ENCODE results near the gene AGL. TPM values are rescaled to one million over a fixed set of nuclear protein-coding genes. Genes with fewer than 3 reads are reported as not detected.
A peak's percentile ranks its signal among the peaks of the same experiment; 100 is the strongest.

AGL gene
- total RNA-seq, 1 experiment from 2014 or later, result 12.0 TPM

- Histone ChIP-seq H3K4me3 (ENCODE audit: low read depth in 2 of 2, low read length in 2 of 2) (no peak overlapping the region), H3K36me3 (ENCODE audit: control insufficient read depth, insufficient read depth, low read length) (no peaks in the 10 kb centered on the region), H3K27me3 (ENCODE audit: control insufficient read depth, insufficient read depth, low read length) (no peaks in the 10 kb centered on the region; the same call in 1 of the 2 replicates), H3K4me1 (ENCODE audit: control insufficient read depth, insufficient read depth, low read length) (peaks cover 3% of the 10 kb centered on the region; the same call in 1 of the 2 replicates), H3K9me3 (ENCODE audit: control insufficient read depth, insufficient read depth, low read depth, low read length) (no peaks in the 10 kb centered on the region), H3K27ac (ENCODE audit: low read length) (no peak overlapping the region)
- no TSS peak for BruUV-seq (replicated peaks)
- CTCF ChIA-PET, result no interaction called here
- DNase-seq (ENCODE audit: low read depth, low spot score) (no peak), ATAC-seq (no peak)
- POLR2A ChIA-PET, result no interaction called here
- in situ Hi-C loops (cut with HindIII; ENCODE audit: low pct_unique_long_range_greater_than_20kb, low sequenced_read_pairs) (no loop called here), intact Hi-C loops (cut with micrococcal nuclease; ENCODE audit: unreplicated experiment) (loop anchor here (5.0 to 10.0 kb wide), 3 partner anchors 228 to 1060 kb away; a partner anchor contains a TSS)
- TF ChIP-seq POLR2AphosphoS5 (IDR thresholded peaks at IDR 0.05; ENCODE audit: low read depth, low read length) (no peak), REST (IDR thresholded peaks at IDR 0.05; ENCODE audit: insufficient read depth in 1 of 2, low read depth in 2 of 2, low read length in 1 of 2) (no peak), SIN3A (IDR thresholded peaks at IDR 0.05; ENCODE audit: borderline replicate concordance, insufficient read depth, low read depth, low read length) (no peak), TCF7L2 (IDR thresholded peaks at IDR 0.05; ENCODE audit: low read depth, low read length) (no peak), CTCF (IDR thresholded peaks at IDR 0.05) (no peak)
Observed at GRCh38 chr1:99806882-99807281, 43.3 kb upstream of the AGL start.

- H3K4me3 ChIP-seq (ENCODE audit: low read depth in 2 of 2, low read length in 2 of 2), result no peak overlapping the region; a peak in 1 of 4 replicates
- H3K9me3 ChIP-seq (ENCODE audit: control insufficient read depth, insufficient read depth, low read depth, low read length), result no peaks in the 10 kb centered on the region
- intact Hi-C loops (cut with micrococcal nuclease; ENCODE audit: unreplicated experiment), result loop anchor here (5.0 to 10.0 kb wide), 3 partner anchors 226 to 1059 kb away; a partner anchor contains a TSS
- BruUV-seq (replicated peaks), result no TSS peak
- ATAC-seq (peak; percentile 89), DNase-seq (ENCODE audit: low read depth, low spot score) (peak; percentile 32)
- CTCF ChIA-PET, result no interaction called here
- no peaks in the 10 kb centered on the region for H3K36me3 ChIP-seq (ENCODE audit: control insufficient read depth, insufficient read depth, low read length)
- in situ Hi-C loops (cut with HindIII; ENCODE audit: low pct_unique_long_range_greater_than_20kb, low sequenced_read_pairs), result no loop called here
- no peak overlapping the region for H3K27ac ChIP-seq (ENCODE audit: low read length)
- H3K27me3 ChIP-seq (ENCODE audit: control insufficient read depth, insufficient read depth, low read length), result no peaks in the 10 kb centered on the region; the same call in 1 of the 2 replicates
- POLR2A ChIA-PET, result no interaction called here
- H3K4me1 ChIP-seq (ENCODE audit: control insufficient read depth, insufficient read depth, low read length), result peaks cover 3% of the 10 kb centered on the region; the same call in 1 of the 2 replicates
- TF ChIP-seq TCF7L2 (IDR thresholded peaks at IDR 0.05; ENCODE audit: low read depth, low read length) (no peak), REST (IDR thresholded peaks at IDR 0.05; ENCODE audit: insufficient read depth in 1 of 2, low read depth in 2 of 2, low read length in 1 of 2) (no peak), SIN3A (IDR thresholded peaks at IDR 0.05; ENCODE audit: borderline replicate concordance, insufficient read depth, low read depth, low read length) (no peak), POLR2AphosphoS5 (IDR thresholded peaks at IDR 0.05; ENCODE audit: low read depth, low read length) (no peak), CTCF (IDR thresholded peaks at IDR 0.05) (peak; percentile 52)
Observed at GRCh38 chr1:99808391-99809115, 41.6 kb upstream of the AGL start.

Data from Panc1 (cell line).